Mesenchymal stem cell (in vitro differentiated cells and primary cell): Measurements from ENCODE around the gene GTF2IRD1.

Source experiments
- DNase-seq: peaks from one replicate; pipeline ENCODE4 v3.0.0-alpha.2; 2013
- H2AFZ ChIP-seq: one replicate; pipeline ENCODE4 v1.6.1; 2013; ENCODE audit warnings: low read depth, mild to moderate bottlenecking, control low read depth, inconsistent platforms, low read length, moderate library complexity
- H2AK5ac ChIP-seq: 2 replicates; pipeline ENCODE4 v1.6.1; 2013; ENCODE audit warnings: low read length, moderate library complexity, mild to moderate bottlenecking, inconsistent platforms; ENCODE audit not compliant: severe bottlenecking
- H2BK120ac ChIP-seq: one replicate; pipeline ENCODE4 v1.6.1; 2013; ENCODE audit warnings: low read depth, mild to moderate bottlenecking, inconsistent platforms, low read length, moderate library complexity
- H2BK12ac ChIP-seq, 2 experiments: one replicate each; pipeline ENCODE4 v1.6.1; 2013; ENCODE audit warnings: inconsistent platforms in 2 of 2, low read length in 2 of 2, mild to moderate bottlenecking in 2 of 2, moderate library complexity in 2 of 2, control low read depth in 1 of 2
- H2BK15ac ChIP-seq: one replicate; pipeline ENCODE4 v1.6.1; 2013; ENCODE audit warnings: mild to moderate bottlenecking, low read depth, inconsistent platforms; ENCODE audit not compliant: poor library complexity, severe bottlenecking
- H2BK5ac ChIP-seq: 2 replicates; pipeline ENCODE4 v1.6.1; 2013; ENCODE audit warnings: low read depth, mild to moderate bottlenecking, low read length, control low read depth, inconsistent platforms; ENCODE audit not compliant: poor library complexity, severe bottlenecking
- H3K14ac ChIP-seq, 2 experiments: one replicate each; pipeline ENCODE4 v1.6.1; 2013; ENCODE audit warnings: inconsistent platforms in 2 of 2, low read length in 2 of 2, control low read depth in 1 of 2, mild to moderate bottlenecking in 1 of 2, moderate library complexity in 1 of 2
- H3K18ac ChIP-seq, 2 experiments: one replicate each; pipeline ENCODE4 v1.6.1; 2013; ENCODE audit warnings: inconsistent platforms in 2 of 2, low read length in 2 of 2, control low read depth in 1 of 2, low read depth in 1 of 2, mild to moderate bottlenecking in 1 of 2
- H3K23ac ChIP-seq, 2 experiments: one replicate each; pipeline ENCODE4 v1.6.1; 2013; ENCODE audit warnings: inconsistent platforms in 2 of 2, low read length in 2 of 2, mild to moderate bottlenecking in 2 of 2, moderate library complexity in 2 of 2, control low read depth in 1 of 2
- H3K27ac ChIP-seq: 2 replicates; pipeline ENCODE4 v1.5.1; 2013; ENCODE audit warnings: mild to moderate bottlenecking, moderate library complexity, low read length, control low read depth, inconsistent platforms; ENCODE audit not compliant: poor library complexity, severe bottlenecking
- H3K27me3 ChIP-seq, 2 experiments: 2 replicates each; pipeline versions ENCODE4 v1.6.1 to v1.7.0; 2013; ENCODE audit warnings: low read length in 2 of 2, mild to moderate bottlenecking in 2 of 2, moderate library complexity in 2 of 2, control low read depth in 1 of 2, inconsistent platforms in 1 of 2; ENCODE audit not compliant: control insufficient read depth in 1 of 2, insufficient read depth in 1 of 2
- H3K36me3 ChIP-seq, 2 experiments: 2 replicates each; pipeline versions ENCODE4 v1.6.1 to v1.7.0; 2013; ENCODE audit warnings: low read length in 2 of 2, control low read depth in 1 of 2, inconsistent platforms in 1 of 2, low read depth in 1 of 2, mild to moderate bottlenecking in 1 of 2; ENCODE audit not compliant: insufficient read depth in 2 of 2, control insufficient read depth in 1 of 2
- H3K4ac ChIP-seq, 2 experiments: one replicate each; pipeline ENCODE4 v1.6.1; 2013; ENCODE audit warnings: inconsistent platforms in 2 of 2, low read length in 2 of 2, mild to moderate bottlenecking in 2 of 2, moderate library complexity in 2 of 2, control low read depth in 1 of 2, low read depth in 1 of 2
- H3K4me1 ChIP-seq: 2 replicates; pipeline ENCODE4 v1.6.1; 2013; ENCODE audit warnings: low read depth, low read length, control low read depth; ENCODE audit not compliant: control insufficient read depth, insufficient read depth
- H3K4me2 ChIP-seq: 2 replicates; pipeline ENCODE4 v1.6.1; 2013; ENCODE audit warnings: low read length, mild to moderate bottlenecking, inconsistent platforms; ENCODE audit not compliant: poor library complexity, severe bottlenecking
- H3K4me3 ChIP-seq, 2 experiments: 2 replicates each; pipeline versions ENCODE4 v1.5.1 to v1.7.0; 2013; ENCODE audit warnings: low read length in 2 of 2, mild to moderate bottlenecking in 2 of 2, control low read depth in 1 of 2, low read depth in 1 of 2; ENCODE audit not compliant: insufficient read depth in 1 of 2
- H3K79me1 ChIP-seq: replicated peaks from 2 replicates; pipeline ENCODE4 v1.6.1; 2013; ENCODE audit warnings: mild to moderate bottlenecking, control low read depth, low read length, inconsistent platforms; ENCODE audit not compliant: poor library complexity, severe bottlenecking
- H3K9ac ChIP-seq: 2 replicates; pipeline ENCODE4 v1.7.0; 2013; ENCODE audit warnings: mild to moderate bottlenecking, low read length, moderate library complexity
- H3K9me3 ChIP-seq: 2 replicates; pipeline ENCODE4 v1.7.0; 2013; ENCODE audit warnings: mild to moderate bottlenecking, low read length; ENCODE audit not compliant: control insufficient read depth
- H4K8ac ChIP-seq: one replicate; pipeline ENCODE4 v1.6.1; 2013; ENCODE audit warnings: inconsistent platforms, mild to moderate bottlenecking, low read length, moderate library complexity
- H4K91ac ChIP-seq: one replicate; pipeline ENCODE4 v1.6.1; 2013; ENCODE audit warnings: mild to moderate bottlenecking, low read length, inconsistent platforms
- WGBS: methylation state at CpG from one replicate; pipeline ENCODE4 v1.1.7; 2013; ENCODE audit warnings: mixed read lengths; 5-methylcytosine and 5-hydroxymethylcytosine counted together

Gene GTF2IRD1

GRCh38 chr7:74503061-74503460 is 49.4 kb downstream of the GTF2IRD1 start:
- no peaks in the 10 kb centered on the region for H3K27me3 ChIP-seq
- H4K8ac ChIP-seq, result no peak overlapping the region
- no peak overlapping the region for H4K91ac ChIP-seq
- H3K4me1 ChIP-seq, result peaks cover 8% of the 10 kb centered on the region
- no peak overlapping the region for H2BK5ac ChIP-seq
- H2BK15ac ChIP-seq, result no peak overlapping the region
- H3K79me1 ChIP-seq, result peaks cover 59% of the 10 kb centered on the region
- H2AK5ac ChIP-seq, result no peak overlapping the region
- H3K27ac ChIP-seq, result no peak overlapping the region
- H2BK12ac ChIP-seq, result no peak overlapping the region
- H3K4me3 ChIP-seq, result no peak overlapping the region
- no peak overlapping the region for H3K14ac ChIP-seq
- WGBS, result 91% methylated on average over 8 of the region's 8 CpGs
- no peak overlapping the region for H3K4ac ChIP-seq
- no peak overlapping the region for H3K23ac ChIP-seq
- DNase-seq, result no peak
- H3K9me3 ChIP-seq, result no peaks in the 10 kb centered on the region
- no peak overlapping the region for H3K18ac ChIP-seq
- H3K9ac ChIP-seq, result no peak overlapping the region
- peaks cover 3 to 28% of the 10 kb centered on the region in 2 experiments for H3K36me3 ChIP-seq
- H3K4me2 ChIP-seq, result no peak overlapping the region
- H2AFZ ChIP-seq, result no peak overlapping the region
- H2BK120ac ChIP-seq, result no peak overlapping the region

GRCh38 chr7:74503943-74504342 is 50.2 kb downstream of the GTF2IRD1 start:
- H3K4me3 ChIP-seq, result no peak overlapping the region
- WGBS, result 98% methylated on average over 8 of the region's 8 CpGs

GRCh38 chr7:74505471-74506324 is 52.0 kb downstream of the GTF2IRD1 start:
- peaks cover 4% of the 10 kb centered on the region for H3K4me1 ChIP-seq
- peak overlapping the region in 1 of 2 experiments; percentile 32 for H3K23ac ChIP-seq
- H4K91ac ChIP-seq, result peak overlapping the region; percentile 23
- H2BK15ac ChIP-seq, result no peak overlapping the region
- H3K18ac ChIP-seq, result no peak overlapping the region
- no peak overlapping the region for H2BK120ac ChIP-seq
- H2AK5ac ChIP-seq, result no peak overlapping the region
- peaks cover 50% of the 10 kb centered on the region for H3K79me1 ChIP-seq
- no peak overlapping the region for H3K4me3 ChIP-seq
- DNase-seq, result peak; percentile 4
- no peak overlapping the region for H3K4me2 ChIP-seq
- no peak overlapping the region for H3K27ac ChIP-seq
- H3K36me3 ChIP-seq, result peaks cover 3 to 31% of the 10 kb centered on the region in 2 experiments
- no peak overlapping the region for H4K8ac ChIP-seq
- no peak overlapping the region for H2AFZ ChIP-seq
- no peak overlapping the region for H3K4ac ChIP-seq
- H3K9ac ChIP-seq, result no peak overlapping the region
- H3K9me3 ChIP-seq, result no peaks in the 10 kb centered on the region
- H3K27me3 ChIP-seq, result no peaks in the 10 kb centered on the region
- peak overlapping the region in 1 of 2 experiments; percentile 82 for H3K14ac ChIP-seq
- H2BK12ac ChIP-seq, result no peak overlapping the region
- no peak overlapping the region for H2BK5ac ChIP-seq
- WGBS, result 93% methylated on average over 20 of the region's 20 CpGs

More at GRCh38 chr7:74503943-74504342, 50.2 kb downstream of the GTF2IRD1 start:
- Histone ChIP-seq H4K8ac (no peak overlapping the region), H2AK5ac (no peak overlapping the region), H3K79me1 (peaks cover 61% of the 10 kb centered on the region), H3K9me3 (no peaks in the 10 kb centered on the region), H4K91ac (no peak overlapping the region), H3K18ac (no peak overlapping the region), H3K4me2 (no peak overlapping the region), H3K14ac (no peak overlapping the region), H3K27ac (no peak overlapping the region), H3K23ac (no peak overlapping the region), H3K4ac (no peak overlapping the region), H3K4me1 (peaks cover 6% of the 10 kb centered on the region), H2BK15ac (no peak overlapping the region), H2BK12ac (no peak overlapping the region), H3K27me3 (no peaks in the 10 kb centered on the region), H3K9ac (no peak overlapping the region), H2AFZ (no peak overlapping the region), H2BK5ac (no peak overlapping the region), H3K36me3 (peaks cover 3 to 30% of the 10 kb centered on the region in 2 experiments), H2BK120ac (no peak overlapping the region)
- DNase-seq, result no peak

- H2BK12ac ChIP-seq, result no peak overlapping the region
These were observed 52.6 kb downstream of the GTF2IRD1 start for GRCh38 chr7:74506325-74506724.

More at GRCh38 chr7:74506325-74506724, 52.6 kb downstream of the GTF2IRD1 start:
- DNase-seq, result no peak
- Histone ChIP-seq H2BK5ac (no peak overlapping the region), H2AK5ac (no peak overlapping the region), H2AFZ (no peak overlapping the region), H3K27ac (no peak overlapping the region), H3K23ac (no peak overlapping the region), H3K4me1 (peaks cover 4% of the 10 kb centered on the region), H3K4ac (no peak overlapping the region), H3K9me3 (no peaks in the 10 kb centered on the region), H3K27me3 (no peaks in the 10 kb centered on the region), H3K4me2 (no peak overlapping the region), H3K14ac (peak overlapping the region in 1 of 2 experiments; percentile 82), H3K79me1 (peaks cover 46% of the 10 kb centered on the region), H2BK120ac (no peak overlapping the region), H3K36me3 (peaks cover 7 to 32% of the 10 kb centered on the region in 2 experiments), H4K8ac (no peak overlapping the region), H4K91ac (no peak overlapping the region), H2BK15ac (no peak overlapping the region), H3K4me3 (no peak overlapping the region), H3K18ac (no peak overlapping the region), H3K9ac (no peak overlapping the region)
- WGBS, result 94% methylated on average over 3 of the region's 3 CpGs
